CD14-positive monocyte (primary cell): ENCODE measurements around the gene NUP214. TPM values are rescaled to one million over a fixed set of nuclear protein-coding genes. Genes with fewer than 3 reads are reported as not detected.

Source experiments
- DNase-seq, 3 donors: peaks; one replicate each; pipeline ENCODE4 v3.0.0-alpha.2; 2011 to 2022
- H2AFZ ChIP-seq: 2 replicates; pipeline ENCODE4 v1.6.0; 2012; ENCODE audit warnings: mild to moderate bottlenecking, low read depth, low read length, inconsistent platforms; ENCODE audit not compliant: insufficient read depth, poor library complexity, severe bottlenecking
- H3K27ac ChIP-seq, 2 donors: 1 replicate in 1 of 2; 2 replicates in 1 of 2; pipeline ENCODE4 v1.5.1; 2012 to 2013; ENCODE audit warnings: low read length in 2 of 2, control low read depth in 1 of 2, inconsistent platforms in 1 of 2, low read depth in 1 of 2, mild to moderate bottlenecking in 1 of 2
- H3K27me3 ChIP-seq, 2 donors: one replicate each; pipeline versions ENCODE4 v1.6.0 to v1.6.1; 2011 to 2013; ENCODE audit warnings: low read length in 2 of 2; ENCODE audit not compliant: control insufficient read depth in 2 of 2, insufficient read depth in 2 of 2
- H3K36me3 ChIP-seq, 2 donors: replicated peaks in 1 of 2; 1 replicate in 1 of 2; 2 replicates in 1 of 2; pipeline versions ENCODE4 v1.5.1 to v1.6.1; 2012 to 2013; ENCODE audit warnings: low read length in 2 of 2, control low read depth in 1 of 2, inconsistent platforms in 1 of 2, mild to moderate bottlenecking in 1 of 2; ENCODE audit not compliant: insufficient read depth in 2 of 2, control insufficient read depth in 1 of 2
- H3K4me1 ChIP-seq, 2 donors: 1 replicate in 1 of 2; 2 replicates in 1 of 2; pipeline versions ENCODE4 v1.5.1 to v1.6.1; 2012 to 2013; ENCODE audit warnings: low read length in 2 of 2, control low read depth in 1 of 2, inconsistent platforms in 1 of 2, mild to moderate bottlenecking in 1 of 2, moderate library complexity in 1 of 2; ENCODE audit not compliant: insufficient read depth in 2 of 2, control insufficient read depth in 1 of 2
- H3K4me2 ChIP-seq: replicated peaks from 2 replicates; pipeline ENCODE3; 2012; ENCODE audit warnings: low read length, moderate library complexity, mild to moderate bottlenecking; ENCODE audit not compliant: poor library complexity, severe bottlenecking; ENCODE audit errors: extremely low read depth
- H3K4me3 ChIP-seq, 3 experiments: fragments of 200-600 bp in 1 of 3; sonication (generic) in 1 of 3; replicated peaks in 1 of 3; 1 replicate in 2 of 3; 2 replicates in 1 of 3; pipeline ENCODE4 v1.5.1; 2011 to 2013; ENCODE audit warnings: low read length in 3 of 3, mild to moderate bottlenecking in 3 of 3, control low read depth in 2 of 3, low read depth in 2 of 3, inconsistent platforms in 1 of 3, moderate library complexity in 1 of 3
- H3K79me2 ChIP-seq: 2 replicates; pipeline ENCODE4 v1.6.0; 2012; ENCODE audit warnings: mild to moderate bottlenecking, control low read depth, inconsistent platforms, low read length, moderate library complexity; ENCODE audit not compliant: insufficient read depth
- H3K9ac ChIP-seq: 2 replicates; pipeline ENCODE4 v1.6.0; 2017; ENCODE audit warnings: low read length, mild to moderate bottlenecking; ENCODE audit not compliant: insufficient read depth, poor library complexity, severe bottlenecking
- H3K9me3 ChIP-seq, 2 donors: replicated peaks in 1 of 2; 1 replicate in 1 of 2; 2 replicates in 1 of 2; pipeline versions ENCODE4 v1.5.1 to v1.6.1; 2012 to 2013; ENCODE audit warnings: low read length in 2 of 2, control low read depth in 1 of 2; ENCODE audit not compliant: control insufficient read depth in 1 of 2, insufficient read depth in 1 of 2
- H4K20me1 ChIP-seq: 2 replicates; pipeline ENCODE4 v1.6.0; 2012; ENCODE audit warnings: mild to moderate bottlenecking, low read length, control low read depth, moderate library complexity; ENCODE audit not compliant: insufficient read depth
- H3K27ac Mint-ChIP-seq, 7 donors: one replicate each; pipeline ENCODE4 v1.8.0; 2020; ENCODE audit warnings: mild to moderate bottlenecking in 7 of 7, mixed read lengths in 7 of 7, moderate library complexity in 6 of 7, inconsistent platforms in 2 of 7
- H3K27me3 Mint-ChIP-seq, 3 donors: one replicate each; pipeline ENCODE4 v1.8.0; 2021 to 2022; ENCODE audit warnings: low read depth in 3 of 3, mild to moderate bottlenecking in 3 of 3, mixed read lengths in 3 of 3, moderate library complexity in 3 of 3, inconsistent platforms in 1 of 3
- H3K36me3 Mint-ChIP-seq, 2 donors: one replicate each; pipeline ENCODE4 v1.8.0; 2020; ENCODE audit warnings: mixed read lengths in 2 of 2, inconsistent platforms in 1 of 2, mild to moderate bottlenecking in 1 of 2
- H3K4me1 Mint-ChIP-seq: one replicate; pipeline ENCODE4 v1.8.0; 2020; ENCODE audit warnings: mild to moderate bottlenecking, mixed read lengths
- H3K4me3 Mint-ChIP-seq, 2 donors: one replicate each; pipeline ENCODE4 v1.8.0; 2020; ENCODE audit warnings: mild to moderate bottlenecking in 2 of 2, mixed read lengths in 2 of 2, moderate library complexity in 1 of 2
- H3K9me3 Mint-ChIP-seq, 7 donors: one replicate each; pipeline ENCODE4 v1.8.0; 2020 to 2022; ENCODE audit warnings: mixed read lengths in 7 of 7, mild to moderate bottlenecking in 6 of 7, moderate library complexity in 6 of 7, inconsistent platforms in 2 of 7
- WGBS: methylation state at CpG from one replicate; pipeline ENCODE4 v1.1.5; 2013; ENCODE audit warnings: missing lambda C conversion rate; ENCODE audit not compliant: insufficient coverage; 5-methylcytosine and 5-hydroxymethylcytosine counted together
- intact Hi-C, 2 donors: fragments of 100-400 bp; cut with micrococcal nuclease; formaldehyde crosslinking; loops; one replicate each; pipeline versions ENCODE4 v1.15.0 to v1.15.1; 2023
- polyA plus RNA-seq, 3 donors: library from polyadenylated mRNA; depleted of rRNA in 1 of 3; unstranded in 2 of 3; stranded (reverse) in 1 of 3; fragments of 300-500 nt in 2 of 3; fragments of >200 nt in 1 of 3; fragmentation: Illumina TruSeq in 2 of 3; gene quantifications; 1 replicate in 2 of 3; 2 replicates in 1 of 3; pipeline ENCODE4 v1.2.3, GENCODE V29; 2012 to 2021
- TF ChIP-seq, protein P1 (sequence below): fragments of 200-600 bp; IDR thresholded peaks from one replicate; pipeline ENCODE4 v1.8.0; 2022; ENCODE audit warnings: antibody characterized with exemption, mild to moderate bottlenecking

The NUP214 gene
- polyA plus RNA-seq, 3 donors = 94.9 to 329 (median 214) TPM

DNA sequence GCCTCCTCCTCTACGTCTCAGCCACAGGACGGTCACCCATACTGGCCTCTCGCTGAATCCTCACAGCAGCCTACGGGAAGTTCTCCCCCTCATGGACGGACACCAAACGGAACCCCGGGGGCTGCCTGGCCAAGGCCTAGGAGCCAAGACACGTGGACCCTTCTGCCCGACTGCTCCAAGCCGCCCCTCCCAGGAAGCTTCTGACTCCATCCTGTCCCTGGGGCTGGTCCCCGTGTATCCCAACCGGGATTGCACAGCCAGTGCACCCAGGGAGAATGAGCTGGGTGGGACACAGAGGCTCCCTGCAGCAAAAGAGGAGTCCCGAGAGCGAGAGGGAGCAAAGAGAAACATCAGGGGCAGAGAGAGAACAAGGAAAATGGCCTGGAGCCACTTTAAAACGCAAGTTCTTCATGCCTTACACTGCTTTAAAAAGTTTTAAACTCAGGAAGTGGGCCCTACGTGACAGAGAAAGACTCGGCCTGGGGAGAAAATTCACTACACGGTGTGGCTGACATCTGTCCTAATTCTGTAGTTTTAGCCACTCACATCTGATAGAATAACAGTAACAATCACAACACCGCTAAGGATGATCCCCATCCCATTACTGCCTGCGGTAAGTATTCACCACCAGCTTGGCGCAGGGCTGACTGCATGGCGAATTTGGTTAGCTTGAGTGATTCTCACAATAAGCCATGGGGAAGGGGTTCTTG, 147.9 kb downstream of the NUP214 start:
- TF ChIP-seq, protein P1, sequence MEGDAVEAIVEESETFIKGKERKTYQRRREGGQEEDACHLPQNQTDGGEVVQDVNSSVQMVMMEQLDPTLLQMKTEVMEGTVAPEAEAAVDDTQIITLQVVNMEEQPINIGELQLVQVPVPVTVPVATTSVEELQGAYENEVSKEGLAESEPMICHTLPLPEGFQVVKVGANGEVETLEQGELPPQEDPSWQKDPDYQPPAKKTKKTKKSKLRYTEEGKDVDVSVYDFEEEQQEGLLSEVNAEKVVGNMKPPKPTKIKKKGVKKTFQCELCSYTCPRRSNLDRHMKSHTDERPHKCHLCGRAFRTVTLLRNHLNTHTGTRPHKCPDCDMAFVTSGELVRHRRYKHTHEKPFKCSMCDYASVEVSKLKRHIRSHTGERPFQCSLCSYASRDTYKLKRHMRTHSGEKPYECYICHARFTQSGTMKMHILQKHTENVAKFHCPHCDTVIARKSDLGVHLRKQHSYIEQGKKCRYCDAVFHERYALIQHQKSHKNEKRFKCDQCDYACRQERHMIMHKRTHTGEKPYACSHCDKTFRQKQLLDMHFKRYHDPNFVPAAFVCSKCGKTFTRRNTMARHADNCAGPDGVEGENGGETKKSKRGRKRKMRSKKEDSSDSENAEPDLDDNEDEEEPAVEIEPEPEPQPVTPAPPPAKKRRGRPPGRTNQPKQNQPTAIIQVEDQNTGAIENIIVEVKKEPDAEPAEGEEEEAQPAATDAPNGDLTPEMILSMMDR = no peak
- Mint-ChIP-seq H3K4me3 (peak overlapping the region; percentile 99 to 100), H3K27ac (peak overlapping the region; percentile 92 to 98 (median 96)), H3K36me3 (peaks cover 3 to 15% of the 10 kb centered on the region in 2 donors), H3K9me3 (peaks cover 0 to 2% (median 0%) of the 10 kb centered on the region in 7 donors), H3K4me1 (peaks cover 62% of the 10 kb centered on the region), H3K27me3 (peaks cover 0 to 2% (median 0%) of the 10 kb centered on the region in 3 donors)
- DNase-seq = peak in 2 of 3 donors; percentile 59 to 67
- peak overlapping the region; percentile 86 for H3K9ac ChIP-seq
- H3K9me3 ChIP-seq = no peaks in the 10 kb centered on the region
- peak overlapping the region; percentile 98 for H3K4me2 ChIP-seq
- intact Hi-C loops = loop anchor here in 1 of 2 donors (10.0 kb wide), 2 partner anchors 462 to 1082 kb away; partner anchors contain the start of gene SETX
- H3K4me3 ChIP-seq = peak overlapping the region; percentile 78 to 94 (median 93)
- peaks cover 58% of the 10 kb centered on the region for H4K20me1 ChIP-seq
- no peaks in the 10 kb centered on the region for H3K36me3 ChIP-seq
- peaks cover 62 to 65% of the 10 kb centered on the region in 2 donors for H3K4me1 ChIP-seq
- H2AFZ ChIP-seq = peak overlapping the region; percentile 48
- WGBS = 1% methylated on average over 18 of the region's 22 CpGs
- H3K27ac ChIP-seq = peak overlapping the region; percentile 75 to 93
- H3K27me3 ChIP-seq = no peaks in the 10 kb centered on the region
- peaks cover 93% of the 10 kb centered on the region for H3K79me2 ChIP-seq

DNA sequence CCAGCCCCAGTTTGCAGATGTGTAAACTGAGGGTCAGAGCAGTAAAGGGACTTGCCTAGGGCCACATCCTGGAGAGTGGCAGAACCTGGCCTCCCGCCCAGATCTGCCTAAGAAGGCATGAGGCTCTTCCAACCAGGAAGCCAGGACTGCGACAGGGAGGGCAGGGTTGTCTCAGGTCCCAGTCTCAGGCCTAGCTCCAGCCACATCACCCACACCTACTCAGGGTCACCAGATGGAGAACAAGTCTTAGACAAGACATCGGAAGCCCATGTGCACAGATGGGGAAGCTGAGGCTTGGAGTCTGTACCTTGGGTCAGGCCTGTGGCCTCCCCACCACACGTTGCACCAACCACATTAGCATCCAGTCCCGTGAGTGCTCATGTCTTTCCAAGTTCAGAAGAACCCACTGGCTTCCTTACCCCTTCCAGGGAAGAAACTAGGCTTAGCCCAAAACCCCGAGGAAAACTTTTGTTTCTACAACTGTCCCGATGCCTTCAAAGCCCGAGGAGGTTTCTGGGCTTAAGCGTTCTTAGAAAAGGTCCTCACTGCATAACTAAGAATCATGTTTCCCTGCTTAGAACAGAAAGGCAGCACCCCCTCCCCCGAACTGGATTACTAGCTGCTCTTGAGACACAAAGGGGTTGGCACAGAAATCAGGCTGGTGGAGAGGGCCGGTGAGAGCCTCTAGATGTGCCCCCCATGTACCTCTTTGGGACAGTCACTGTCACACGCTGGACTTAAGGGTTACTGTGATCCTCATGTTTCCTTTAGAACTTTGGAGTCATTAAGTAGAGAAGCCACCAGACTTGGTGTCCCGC, 148.7 kb downstream of the NUP214 start:
- DNase-seq = peak in 2 of 3 donors; percentile 54 to 64
- Histone ChIP-seq H3K4me3 (peak overlapping the region; percentile 78 to 94 (median 93)), H4K20me1 (peaks cover 54% of the 10 kb centered on the region), H3K4me2 (peak overlapping the region; percentile 98), H3K27me3 (no peaks in the 10 kb centered on the region), H3K4me1 (peaks cover 62 to 65% of the 10 kb centered on the region in 2 donors), H3K27ac (peak overlapping the region; percentile 75 to 93), H3K36me3 (no peaks in the 10 kb centered on the region), H3K9ac (peak overlapping the region; percentile 86), H3K79me2 (peaks cover 85% of the 10 kb centered on the region), H3K9me3 (no peaks in the 10 kb centered on the region), H2AFZ (peak overlapping the region; percentile 48)
- Mint-ChIP-seq H3K4me1 (peaks cover 62% of the 10 kb centered on the region), H3K36me3 (peaks cover 3 to 15% of the 10 kb centered on the region in 2 donors), H3K4me3 (peak overlapping the region; percentile 99 to 100), H3K27ac (peak overlapping the region; percentile 92 to 98 (median 96)), H3K27me3 (no peaks in the 10 kb centered on the region), H3K9me3 (peaks cover 0 to 2% (median 0%) of the 10 kb centered on the region in 7 donors)
- TF ChIP-seq, protein P1 = no peak
- intact Hi-C loops = loop anchor here in 1 of 2 donors (2.0 to 10.0 kb wide), 3 partner anchors 19 to 1081 kb away; partner anchors contain the start of gene SETX
- WGBS = 2% methylated on average over 8 of the region's 13 CpGs
